GM19238 (cell line): Measurements from ENCODE around the gene METTL23.
"Not testable (repeated sequence)": the region's sequence is repeated elsewhere in the genome, so short reads cannot be mapped to it uniquely, and the experiment has no call there.

ENCODE experiments used
- DNase-seq: peaks from one replicate; pipeline ENCODE4 v3.0.0; 2011; ENCODE audit warnings: low spot score; ENCODE audit not compliant: insufficient read length

Gene METTL23

DNA sequence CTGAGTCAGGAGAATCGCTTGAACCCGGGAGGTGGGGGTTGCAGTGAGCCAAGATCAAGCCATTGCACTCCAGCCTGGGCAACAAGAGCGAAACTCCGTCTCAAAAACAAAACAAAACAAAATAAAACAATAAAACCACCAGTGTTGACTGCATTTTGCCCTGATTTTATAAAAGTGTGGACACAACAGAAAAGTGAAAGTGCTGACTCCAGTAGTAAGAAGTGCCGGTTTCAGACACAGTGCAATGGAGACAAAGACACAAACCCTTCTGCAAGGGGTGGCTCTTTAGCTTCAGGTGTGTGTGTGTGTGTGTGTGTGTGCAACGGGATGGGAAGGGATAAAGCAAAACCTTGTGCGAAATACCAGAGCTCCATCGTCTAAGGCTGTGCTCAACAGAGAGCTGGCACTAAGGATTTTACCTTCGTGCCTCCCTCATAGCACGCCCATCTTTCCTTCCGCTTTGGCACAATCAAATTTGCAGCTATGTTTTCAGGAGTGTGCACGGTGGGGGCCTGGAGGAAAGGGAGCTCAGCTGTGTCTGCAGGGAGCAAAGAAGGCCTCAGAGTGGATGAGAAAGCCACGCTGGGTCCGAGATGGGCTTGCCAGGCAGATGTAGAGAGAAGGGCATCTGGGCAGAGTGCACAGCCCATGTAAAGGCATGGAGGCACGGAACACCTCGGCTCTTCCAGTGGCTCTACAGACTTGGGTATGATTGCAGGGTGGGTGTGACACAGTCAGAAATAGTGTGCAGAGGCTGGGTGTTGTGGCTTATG lies 31.4 kb upstream of the METTL23 start:
- DNase-seq = no peak

DNA sequence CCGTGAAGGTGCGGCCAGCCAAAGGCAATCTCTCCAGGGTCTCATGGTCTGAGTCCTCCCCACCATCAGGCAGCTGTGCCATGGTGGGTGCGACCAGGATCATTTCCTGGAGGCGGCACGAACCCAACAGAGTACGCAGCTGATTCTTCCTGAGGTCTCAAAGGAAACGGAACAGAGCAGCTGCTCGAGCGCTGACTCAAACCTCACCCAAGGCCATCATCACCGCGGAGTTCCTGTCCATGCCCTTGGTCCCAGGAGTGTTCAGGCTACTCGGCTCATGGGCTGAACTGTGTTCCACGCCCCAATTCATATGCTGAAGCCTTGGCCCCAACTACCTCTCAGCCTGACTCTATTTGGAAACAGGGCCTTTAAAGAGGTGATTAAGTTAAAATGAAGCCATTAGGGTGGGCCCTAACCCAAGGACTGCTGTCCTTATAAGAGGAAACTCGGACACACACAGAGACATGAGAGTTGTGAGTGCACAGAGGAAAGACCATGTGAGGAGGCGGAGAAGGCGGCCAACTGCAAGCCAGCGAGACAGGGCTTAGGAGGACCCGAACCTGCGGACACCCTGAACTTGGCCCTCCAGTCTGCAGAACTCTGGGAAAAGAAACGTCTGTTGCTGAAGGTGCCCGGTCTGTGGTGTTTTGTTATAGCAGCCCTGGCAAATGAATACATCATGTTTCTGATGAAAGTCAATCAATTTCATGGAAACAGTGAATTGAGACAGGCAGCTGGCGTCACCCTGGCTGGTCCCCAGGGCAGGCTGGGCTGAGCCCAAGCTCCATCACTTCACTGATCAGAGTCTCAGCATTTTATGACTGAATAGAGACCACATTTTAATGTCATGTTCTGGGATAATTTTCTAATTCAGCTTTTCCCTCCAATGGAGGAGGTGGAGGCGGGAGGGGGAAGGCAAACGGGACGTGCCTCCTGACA lies 29.6 kb upstream of the METTL23 start:
- DNase-seq = peak; percentile 80

DNA sequence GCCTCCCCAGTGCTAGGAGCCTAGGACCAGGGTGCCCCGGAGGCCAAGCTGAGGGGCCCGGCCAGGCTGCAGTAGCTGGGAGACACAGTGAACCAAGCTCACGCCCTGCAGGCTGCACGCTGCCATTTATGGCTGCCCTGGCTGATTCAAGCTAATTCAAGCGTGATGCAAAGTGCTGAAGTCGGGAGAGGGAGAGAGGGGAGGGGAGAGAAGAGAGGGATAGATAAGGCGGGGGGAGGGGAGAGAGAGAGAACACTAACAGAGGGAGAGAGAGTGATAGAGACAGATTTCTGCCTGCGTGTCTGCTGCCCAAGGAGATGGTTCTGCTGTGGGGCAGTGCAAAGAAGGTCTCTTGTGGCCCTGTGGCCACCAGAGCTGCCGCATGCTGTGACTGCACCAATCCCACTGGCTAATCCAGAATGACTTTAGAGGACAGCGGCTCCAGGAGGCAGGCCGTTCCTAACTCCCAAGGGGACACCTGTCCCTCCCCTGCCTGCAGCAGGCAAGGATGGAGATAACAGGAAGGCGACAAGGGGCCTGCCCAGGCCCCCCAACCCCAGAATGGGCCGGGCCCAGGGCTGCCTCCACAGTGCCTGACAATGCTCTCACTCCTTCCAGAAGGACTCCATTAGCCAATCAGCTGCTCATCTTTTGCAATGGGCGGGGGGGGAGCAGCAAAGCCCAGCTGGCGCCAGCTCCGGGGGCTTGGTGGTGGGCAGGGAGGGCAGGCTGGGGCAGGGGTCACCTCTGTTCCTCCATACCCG lies 28.8 kb upstream of the METTL23 start:
- DNase-seq = no peak

DNA sequence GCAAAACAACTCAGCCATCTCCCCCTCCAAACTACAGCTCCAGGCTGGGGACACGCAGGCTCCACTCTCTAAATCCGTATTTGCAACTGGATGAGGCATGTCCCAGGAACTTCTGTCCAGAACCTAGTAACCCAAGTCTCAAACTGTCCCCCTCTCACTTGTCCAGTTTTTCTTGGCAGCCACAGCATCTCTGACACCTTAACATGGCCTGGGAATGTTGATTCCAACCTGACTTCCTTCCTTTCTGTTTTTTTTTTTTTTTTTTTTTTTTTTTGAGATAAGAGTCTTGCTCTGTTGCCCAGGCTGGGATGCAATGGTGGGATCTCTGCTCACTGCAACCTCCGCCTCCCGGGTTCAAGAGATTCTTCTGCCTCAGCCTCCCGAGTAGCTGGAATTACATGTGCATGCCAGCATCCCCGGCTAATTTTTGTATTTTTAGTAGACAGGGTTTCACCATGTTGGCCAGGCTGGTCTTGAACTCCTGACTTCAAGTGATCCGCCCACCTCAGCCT lies 28.1 kb upstream of the METTL23 start:
- not testable (repeated sequence) for DNase-seq

DNA sequence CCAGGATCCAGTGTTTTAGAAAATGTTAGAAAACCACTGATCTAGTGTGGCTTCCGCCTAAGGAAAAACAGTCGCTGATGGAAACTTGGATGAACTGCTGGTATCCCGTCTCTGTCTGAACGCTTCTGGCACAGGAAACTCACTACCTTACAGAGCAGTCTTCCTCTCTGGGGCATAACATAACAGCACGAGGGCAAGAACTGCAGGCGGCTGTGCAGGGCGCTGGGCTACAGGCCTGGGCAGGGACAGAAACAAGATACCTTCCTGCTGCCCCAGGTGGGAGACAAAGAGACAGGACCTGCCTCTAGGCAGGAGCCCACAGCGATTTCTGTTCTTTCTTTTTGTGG lies 26.4 kb upstream of the METTL23 start:
- no peak for DNase-seq

DNA sequence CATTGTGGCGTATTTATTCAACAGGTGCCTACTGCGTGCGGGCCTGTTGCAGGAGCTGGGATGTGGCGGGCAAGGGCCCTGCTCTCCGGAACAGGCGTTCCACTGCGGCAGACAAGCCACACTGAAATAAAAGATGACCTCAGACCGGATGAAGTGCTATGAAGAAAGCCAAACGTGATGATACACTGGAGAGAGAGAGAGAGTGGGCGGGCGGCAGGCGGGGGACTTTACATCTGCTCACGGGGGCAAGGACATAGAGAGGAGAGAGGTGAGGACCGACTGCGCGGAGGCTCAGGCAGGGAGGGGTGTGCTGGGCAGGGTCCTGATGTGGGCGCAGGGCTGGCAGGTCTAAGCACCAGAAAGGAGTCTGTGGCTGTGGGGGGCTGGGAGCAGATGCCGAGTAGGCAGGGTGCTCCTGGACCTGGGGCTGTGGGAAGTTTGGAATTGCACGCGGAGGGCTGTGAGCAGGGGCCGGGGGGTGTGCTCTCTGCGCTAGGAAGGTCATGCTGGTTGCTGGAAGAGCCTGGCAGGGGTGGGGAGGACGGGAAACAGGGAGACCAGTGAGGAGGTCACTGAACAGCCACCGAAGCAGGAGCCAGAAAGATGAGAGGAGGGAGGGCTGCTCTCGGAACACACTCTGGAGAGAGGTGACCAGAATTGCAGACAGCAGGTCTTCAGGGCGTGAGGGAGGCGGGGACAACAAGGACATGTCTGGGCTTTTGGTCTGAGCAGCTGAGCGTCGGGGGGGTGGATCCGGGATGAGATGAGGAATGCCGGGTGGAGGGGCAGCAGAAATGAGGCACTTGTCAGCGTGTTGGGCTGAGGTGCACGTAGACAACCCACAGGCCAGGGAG lies 25.8 kb upstream of the METTL23 start:
- no peak for DNase-seq

DNA sequence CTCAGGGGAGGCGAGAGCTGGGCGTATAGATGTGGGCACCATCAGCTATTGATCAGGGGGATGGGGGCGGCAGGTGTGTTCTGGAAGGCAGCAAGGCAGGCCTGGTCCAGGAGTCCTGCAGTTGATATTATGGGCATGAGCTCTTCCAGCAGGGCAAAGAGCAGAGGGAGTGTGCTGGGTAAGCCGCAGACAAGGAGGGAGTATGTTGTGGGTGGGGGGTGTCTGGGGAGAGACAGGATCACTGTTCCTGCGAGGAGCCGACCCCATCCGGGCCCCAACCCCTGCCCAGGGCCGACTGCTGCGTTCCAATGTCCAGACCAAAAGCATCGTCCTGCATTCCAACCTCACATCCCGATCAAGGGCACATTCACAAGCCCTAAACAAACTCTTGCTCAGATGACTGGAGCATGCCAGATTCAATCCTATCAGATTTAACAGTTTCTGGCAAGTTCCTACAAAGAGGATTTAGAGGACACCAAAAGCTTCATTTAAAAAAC lies 25.1 kb upstream of the METTL23 start:
- DNase-seq = no peak

DNA sequence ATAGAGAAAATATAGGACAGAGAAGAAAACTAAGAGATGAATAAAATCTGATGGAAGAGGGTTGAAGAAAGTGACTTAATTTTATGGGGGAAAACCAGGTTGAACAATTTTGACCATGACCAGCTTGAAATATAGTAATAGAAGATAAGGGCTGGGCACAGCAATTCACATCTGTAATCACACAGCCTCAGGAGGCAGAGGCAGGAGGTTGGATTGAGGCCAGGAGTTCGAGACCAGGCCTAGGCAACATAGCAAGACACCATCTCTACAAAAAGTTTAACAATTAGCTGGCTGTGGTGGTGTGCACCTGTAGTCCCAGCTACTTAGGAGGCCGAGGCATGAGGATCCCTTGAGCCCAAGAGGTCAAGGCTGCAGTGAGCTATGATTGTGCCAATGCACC lies 24.6 kb upstream of the METTL23 start:
- DNase-seq = no peak

DNA sequence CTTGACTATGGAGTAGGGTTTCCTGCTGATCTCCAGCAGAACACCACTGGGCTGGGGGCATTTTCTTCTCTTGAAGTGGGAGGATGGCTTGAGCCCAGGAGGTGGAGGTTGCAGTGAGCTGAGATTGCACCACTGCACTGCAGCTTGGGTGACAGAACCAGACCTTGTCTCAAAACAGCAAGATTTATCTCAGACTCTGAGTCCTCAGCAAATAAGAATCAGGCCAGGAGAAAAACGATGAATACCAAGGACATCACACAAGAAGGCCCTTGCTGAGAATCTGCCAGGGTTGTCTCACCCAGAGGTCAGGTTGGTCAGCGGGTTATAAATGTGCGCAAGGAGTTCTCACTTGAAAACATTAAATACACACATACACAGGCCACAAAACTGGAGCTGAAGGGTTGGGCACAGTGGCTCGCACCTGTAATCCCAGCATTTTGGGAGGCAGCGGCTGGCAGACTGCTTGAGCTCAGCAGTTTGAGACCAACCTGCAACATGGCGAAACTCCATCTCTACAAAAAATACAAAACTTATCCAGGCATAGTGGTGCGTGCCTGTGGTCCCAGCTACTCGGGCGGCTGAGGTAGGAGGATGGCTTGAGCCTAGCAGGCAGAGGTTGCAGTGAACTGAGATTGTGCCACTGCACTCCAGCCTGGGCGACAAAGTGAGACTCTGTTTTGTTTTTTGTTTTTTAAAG lies 23.6 kb upstream of the METTL23 start:
- no peak for DNase-seq

DNA sequence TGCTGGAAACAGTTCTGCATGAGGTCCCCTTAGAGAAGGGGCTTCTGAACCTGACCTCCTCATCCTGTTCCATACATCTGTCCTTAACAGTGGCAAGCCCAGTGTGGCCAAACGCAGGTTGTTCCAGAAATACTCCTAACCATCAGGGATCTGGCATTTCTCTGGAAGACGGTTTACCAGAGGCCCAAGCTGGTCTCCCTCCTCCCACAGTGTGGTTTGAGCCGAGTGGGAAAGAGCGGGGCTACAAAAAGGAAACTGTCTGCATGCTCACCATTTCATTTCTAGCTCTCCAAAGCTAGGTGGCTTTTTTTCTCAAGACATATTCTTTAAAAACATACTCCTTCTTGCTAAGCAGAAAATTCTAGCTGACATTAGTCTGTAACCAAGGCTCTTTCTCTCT lies 21.8 kb upstream of the METTL23 start:
- DNase-seq = no peak

DNA sequence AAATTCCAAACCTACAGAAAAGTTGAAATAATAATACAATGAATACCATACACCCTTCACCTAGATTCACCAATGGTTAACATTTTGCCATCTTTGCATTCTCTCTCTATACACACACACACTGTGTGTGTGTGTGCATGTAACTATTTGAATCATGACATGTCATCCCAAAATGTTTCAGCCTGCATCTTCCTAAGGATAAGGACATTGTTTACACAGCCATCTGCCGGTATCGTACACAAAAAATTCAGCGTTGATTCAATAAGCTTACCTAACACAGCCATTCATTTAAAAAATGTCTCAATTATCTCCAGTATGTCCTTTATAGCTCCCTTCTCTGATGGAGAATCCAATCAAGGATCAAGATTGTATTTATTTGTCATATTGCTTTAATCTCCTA lies 19.8 kb upstream of the METTL23 start:
- DNase-seq = no peak

DNA sequence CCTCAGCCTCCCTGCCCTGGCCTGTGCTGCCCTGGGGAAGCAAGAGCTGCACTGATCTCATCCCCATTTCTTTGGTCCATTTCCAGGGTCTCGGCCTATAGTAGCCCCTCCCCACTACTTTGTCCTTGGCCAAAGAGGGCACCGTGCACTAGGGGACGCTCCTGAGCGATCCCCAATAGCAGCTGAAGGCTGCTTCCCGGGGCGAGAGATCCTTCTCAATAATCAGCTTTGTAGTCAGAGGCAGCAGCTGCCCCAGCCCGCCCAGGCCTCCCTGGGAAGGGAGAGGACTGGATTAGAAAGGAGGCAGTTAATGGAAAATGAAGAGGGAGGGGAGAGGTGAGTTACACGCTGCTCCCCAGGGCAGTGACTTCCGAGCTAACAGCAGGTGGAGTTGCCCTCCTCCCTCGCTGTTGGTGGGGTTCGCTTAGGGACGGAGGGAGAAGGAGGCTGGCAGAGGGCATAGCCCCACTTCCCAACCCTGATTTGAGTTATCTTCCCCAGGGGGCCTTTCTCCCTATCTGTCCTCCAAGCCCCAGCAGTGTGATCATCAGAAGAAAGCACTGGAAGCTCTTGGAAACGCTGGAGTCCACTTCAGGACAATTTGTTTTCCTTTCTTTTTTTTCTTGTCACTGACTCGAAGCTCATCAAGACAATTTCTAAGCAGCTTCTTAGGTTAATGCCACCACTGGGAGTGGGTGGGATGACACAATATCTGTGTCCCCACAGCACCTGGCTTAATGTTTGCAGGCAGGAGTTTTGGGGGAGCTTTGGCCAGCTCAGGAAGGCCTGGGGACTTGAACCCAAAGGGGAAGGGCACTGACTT lies 18.4 kb upstream of the METTL23 start:
- DNase-seq = no peak

DNA sequence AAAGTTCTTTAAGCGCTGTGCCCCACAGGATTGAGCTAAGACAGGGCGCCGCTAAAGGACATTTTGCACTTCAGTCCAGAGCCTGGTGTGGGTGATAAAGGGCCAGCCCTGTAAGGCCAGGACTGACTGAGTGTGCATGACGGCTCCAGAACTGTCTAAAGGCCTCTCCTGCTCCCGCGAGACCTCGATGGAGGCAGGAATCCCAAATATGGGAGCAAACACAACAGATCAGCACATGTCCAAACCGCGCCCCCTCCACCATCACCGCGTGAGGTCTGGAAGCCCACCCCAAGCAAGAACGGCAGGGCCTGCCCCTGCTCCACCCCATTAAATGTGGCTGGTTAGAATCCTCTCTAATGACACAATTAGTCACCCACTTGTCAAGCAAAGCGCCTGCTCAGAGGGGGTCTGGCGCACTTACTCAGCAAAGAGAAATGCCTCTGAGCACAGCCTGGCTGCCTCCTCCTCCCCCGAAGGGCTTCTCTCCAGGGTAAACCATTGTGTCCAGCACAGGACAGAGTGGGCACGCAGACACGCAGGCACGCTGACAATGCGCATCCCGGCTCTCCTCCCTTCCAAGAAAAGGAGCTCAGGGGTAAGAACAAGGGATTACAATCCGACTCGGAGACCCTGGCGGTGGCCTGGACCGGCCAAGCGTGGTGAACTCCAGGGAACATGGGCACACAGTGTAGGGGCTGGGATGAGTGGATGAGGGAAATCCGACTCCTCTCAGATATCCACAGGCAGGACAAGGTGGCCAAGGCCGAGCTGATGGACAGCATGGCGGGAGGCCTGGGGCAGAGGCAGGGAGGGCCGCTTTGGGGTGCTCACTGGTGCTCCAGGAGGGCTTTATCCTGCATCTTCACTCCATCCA lies 17.3 kb upstream of the METTL23 start:
- DNase-seq = no peak

DNA sequence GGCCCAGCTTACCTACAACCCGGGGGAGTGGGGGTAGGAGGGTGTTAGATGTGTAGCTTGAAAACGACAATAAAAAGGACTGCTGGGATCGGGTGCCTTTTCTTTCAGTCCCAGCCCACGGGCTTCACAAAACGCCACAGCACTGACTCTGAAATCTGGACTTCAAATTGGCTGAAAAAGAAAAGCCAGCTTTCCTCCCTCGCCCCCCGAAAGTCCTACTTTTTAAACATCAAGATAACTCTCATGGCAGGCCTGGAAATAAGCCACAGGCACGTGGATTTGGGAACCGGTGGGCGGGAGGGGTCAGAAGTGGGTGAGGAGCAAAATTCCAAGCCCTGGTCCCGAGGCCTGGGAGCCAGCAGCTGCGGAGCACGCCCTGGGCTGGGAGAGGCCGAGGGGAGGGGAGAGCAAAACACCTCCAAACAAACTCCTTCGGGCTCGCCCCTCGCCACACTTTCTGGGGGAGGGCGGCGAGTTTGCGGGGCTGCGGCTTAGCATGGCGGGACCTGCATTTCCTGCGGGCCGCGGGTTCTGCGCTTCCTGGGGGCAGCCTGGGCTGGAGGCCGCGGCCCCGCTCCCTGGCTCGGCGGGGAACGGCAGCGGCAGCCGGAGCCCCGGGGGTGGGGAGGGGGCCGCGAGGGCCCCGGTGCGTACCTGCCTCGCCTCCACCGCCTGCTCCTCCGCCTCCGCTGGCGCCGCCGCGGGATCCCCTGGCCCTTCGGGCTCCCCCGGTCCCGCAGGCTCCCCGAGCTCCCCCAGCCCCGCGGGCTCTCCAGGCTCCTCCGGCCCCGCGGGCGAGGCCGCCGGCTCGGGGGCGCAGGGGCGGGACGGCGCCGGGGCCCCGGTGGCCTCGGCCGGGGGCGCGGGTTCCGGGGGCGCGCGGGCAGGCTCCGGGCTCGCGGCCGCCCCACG lies 16.4 kb upstream of the METTL23 start:
- not testable (repeated sequence) for DNase-seq

DNA sequence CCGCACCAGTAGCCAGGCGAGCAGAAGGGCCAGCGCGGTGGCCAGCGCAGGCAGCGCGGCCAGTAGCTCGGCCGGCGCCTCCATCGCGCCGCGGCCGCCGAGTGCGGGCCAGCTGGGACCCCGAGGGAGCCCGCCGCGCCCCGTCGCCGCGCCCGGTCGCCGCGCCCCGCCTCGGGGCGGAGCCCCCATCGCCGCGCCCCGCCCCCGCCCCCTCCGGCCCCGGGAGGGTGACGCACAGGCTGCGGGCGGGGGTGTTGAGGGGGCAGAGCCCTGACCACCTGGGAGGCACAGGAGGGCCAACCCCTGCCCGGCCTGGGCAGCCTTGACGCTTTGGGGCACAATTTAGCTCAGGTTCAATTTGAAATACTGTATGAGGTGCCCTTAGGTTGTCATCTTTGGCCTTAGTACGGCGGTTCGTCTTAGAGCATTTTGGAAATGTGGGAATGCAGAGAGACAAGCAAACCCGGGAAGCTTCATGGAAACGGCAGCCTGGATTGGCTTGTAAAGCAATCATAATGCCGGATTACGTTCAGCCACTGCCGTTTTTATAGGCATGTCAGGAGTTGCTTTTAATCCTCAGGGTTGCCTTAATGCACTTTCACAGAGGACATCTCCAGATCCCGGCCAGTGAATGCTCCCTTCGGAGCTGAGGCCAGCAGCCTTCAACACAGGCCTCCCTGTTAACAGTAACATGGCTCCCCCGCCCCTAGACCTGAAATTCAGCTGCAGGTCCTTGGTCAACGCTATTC lies 15.6 kb upstream of the METTL23 start, which contains the start of gene MXRA7:
TSS of gene MXRA7 (minus strand) at position 103 of the 749 bp plus-strand sequence. CDS start at position 84, 19 bp downstream.
- DNase-seq = peak; percentile 69

DNA sequence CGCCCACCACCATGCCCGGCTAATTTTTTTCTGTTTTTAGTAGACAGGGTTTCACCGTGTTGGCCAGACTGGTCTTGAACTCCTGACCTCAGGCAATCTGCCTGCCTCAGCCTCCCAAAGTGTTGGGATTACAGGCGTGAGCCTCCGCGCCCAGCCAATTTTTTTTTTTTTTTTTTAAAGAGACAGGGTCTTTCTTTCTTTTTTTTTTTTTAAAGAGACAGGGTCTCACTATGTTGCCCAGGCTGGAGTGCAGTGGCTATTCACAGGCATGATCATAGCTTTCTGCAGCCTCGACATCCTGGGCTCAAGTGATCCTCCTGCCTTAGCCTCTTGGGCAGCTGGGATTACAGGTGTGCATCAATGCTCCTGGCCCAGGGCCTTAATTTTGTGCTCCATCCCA lies 14.3 kb upstream of the METTL23 start:
- DNase-seq = not testable (repeated sequence)
